Rectal smooth muscle tissue (tissue), 1 donor: ENCODE data around the gene TMEM95.

Source experiments
- H3K27ac ChIP-seq: one replicate; pipeline ENCODE4 v1.7.0; 2013; ENCODE audit warnings: low read depth, low read length, inconsistent platforms
- H3K27me3 ChIP-seq: one replicate; pipeline ENCODE4 v1.7.0; 2013; ENCODE audit warnings: low read length; ENCODE audit not compliant: control insufficient read depth, insufficient read depth
- H3K36me3 ChIP-seq: one replicate; pipeline ENCODE4 v1.7.0; 2013; ENCODE audit warnings: low read length; ENCODE audit not compliant: control insufficient read depth, insufficient read depth
- H3K4me1 ChIP-seq: one replicate; pipeline ENCODE4 v1.7.0; 2013; ENCODE audit warnings: low read length; ENCODE audit not compliant: control insufficient read depth, insufficient read depth
- H3K4me3 ChIP-seq: one replicate; pipeline ENCODE4 v1.7.0; 2013; ENCODE audit warnings: low read length
- H3K9ac ChIP-seq: one replicate; pipeline ENCODE4 v1.7.0; 2013; ENCODE audit warnings: low read length

TMEM95 gene

GRCh38 chr17:7380321-7380720, 25.4 kb downstream of the TMEM95 start:
- H3K4me1 ChIP-seq, result peaks cover 13% of the 10 kb centered on the region
- H3K36me3 ChIP-seq, result no peaks in the 10 kb centered on the region
- no peaks in the 10 kb centered on the region for H3K27me3 ChIP-seq
- peak overlapping the region; percentile 12 for H3K27ac ChIP-seq
- H3K9ac ChIP-seq, result peak overlapping the region; percentile 10
- H3K4me3 ChIP-seq, result peak overlapping the region; percentile 75

DNA sequence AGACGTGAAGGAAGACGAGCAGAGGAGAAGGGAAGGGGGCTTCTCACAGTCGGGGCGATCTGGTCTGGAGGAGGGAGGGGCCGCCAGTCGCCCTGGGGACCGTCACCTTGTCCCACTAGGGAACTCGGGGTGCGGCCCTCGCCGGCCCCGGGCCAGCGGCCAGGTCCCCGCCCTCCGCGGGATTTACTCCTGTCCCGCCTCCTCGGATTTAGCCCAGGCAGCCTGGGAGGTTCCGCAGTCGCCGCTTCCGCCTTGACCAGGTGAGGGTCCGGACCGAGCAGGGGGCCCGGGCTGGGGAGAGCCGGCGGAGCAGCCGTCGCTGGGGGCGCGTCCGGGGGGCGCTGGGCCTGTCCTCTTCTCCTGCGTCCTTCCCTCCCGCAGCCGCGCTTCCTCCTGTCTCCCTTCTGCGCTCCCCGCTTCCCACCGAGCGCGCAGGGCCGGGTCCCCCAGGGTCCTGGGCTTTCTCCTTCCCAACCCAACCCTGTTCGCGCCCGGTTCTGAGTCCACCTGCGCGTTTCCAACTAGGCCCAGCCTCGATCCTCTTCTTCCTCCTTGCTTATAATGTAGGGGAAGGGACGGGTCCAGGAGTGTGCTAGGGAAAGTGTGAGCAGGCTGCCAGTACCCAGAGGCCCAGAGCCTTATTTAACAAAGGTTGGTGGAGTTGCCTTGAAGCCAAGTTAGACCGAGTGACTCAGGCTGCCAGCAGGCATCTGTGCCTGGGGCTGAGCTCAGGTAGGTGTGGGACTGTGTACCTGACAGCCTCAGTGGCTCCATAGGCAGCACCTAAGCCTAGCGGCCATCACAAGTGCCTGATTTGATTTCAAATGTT, 26.1 kb downstream of the TMEM95 start, which contains the start of gene TNK1:
Gene TNK1, plus strand, starts transcription at position 235 of the 829 bp plus-strand sequence. CDS start 1,838 bp downstream, outside the sequence.
- Histone ChIP-seq H3K27ac (peak within 1 kb of the TSS; percentile 12), H3K27me3 (no peaks in the 10 kb centered on the region), H3K9ac (peak within 1 kb of the TSS; percentile 13), H3K4me3 (peak within 1 kb of the TSS; percentile 75), H3K36me3 (no peaks in the 10 kb centered on the region), H3K4me1 (peaks cover 13% of the 10 kb centered on the region)

DNA sequence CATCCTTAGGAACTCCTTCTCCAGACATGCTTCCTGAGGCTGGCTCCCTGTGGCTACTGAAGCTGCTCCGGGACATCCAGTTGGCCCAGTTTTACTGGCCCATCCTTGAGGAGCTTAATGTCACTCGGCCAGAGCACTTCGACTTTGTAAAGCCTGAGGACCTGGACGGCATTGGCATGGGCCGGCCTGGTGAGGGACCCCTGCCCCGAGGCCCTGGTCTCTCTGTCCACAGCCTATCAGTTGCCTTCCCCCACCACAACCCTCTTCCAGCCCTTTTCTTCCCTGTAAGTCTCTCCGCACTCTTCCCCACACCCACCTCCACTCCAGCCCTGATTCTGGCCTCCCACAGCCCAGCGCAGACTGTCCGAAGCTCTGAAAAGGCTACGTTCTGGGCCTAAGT, 27.9 kb downstream of the TMEM95 start:
- Histone ChIP-seq H3K4me3 (no peak overlapping the region), H3K27ac (no peak overlapping the region), H3K27me3 (no peaks in the 10 kb centered on the region), H3K4me1 (peaks cover 13% of the 10 kb centered on the region), H3K9ac (no peak overlapping the region), H3K36me3 (no peaks in the 10 kb centered on the region)

- H3K9ac ChIP-seq, result no peak overlapping the region
- no peaks in the 10 kb centered on the region for H3K27me3 ChIP-seq
- H3K27ac ChIP-seq, result no peak overlapping the region
Observed at GRCh38 chr17:7383371-7383741, 28.4 kb downstream of the TMEM95 start.

GRCh38 chr17:7383742-7384488, 29.0 kb downstream of the TMEM95 start:
- no peak overlapping the region for H3K27ac ChIP-seq
- no peak overlapping the region for H3K9ac ChIP-seq
- H3K27me3 ChIP-seq, result no peaks in the 10 kb centered on the region
- peaks cover under 1% of the 10 kb centered on the region for H3K36me3 ChIP-seq
- peak overlapping the region; percentile 49 for H3K4me3 ChIP-seq
- H3K4me1 ChIP-seq, result peaks cover 13% of the 10 kb centered on the region

More at GRCh38 chr17:7383371-7383741, 28.4 kb downstream of the TMEM95 start:
- Histone ChIP-seq H3K4me3 (peak overlapping the region; percentile 49), H3K4me1 (peaks cover 13% of the 10 kb centered on the region), H3K36me3 (no peaks in the 10 kb centered on the region)

DNA sequence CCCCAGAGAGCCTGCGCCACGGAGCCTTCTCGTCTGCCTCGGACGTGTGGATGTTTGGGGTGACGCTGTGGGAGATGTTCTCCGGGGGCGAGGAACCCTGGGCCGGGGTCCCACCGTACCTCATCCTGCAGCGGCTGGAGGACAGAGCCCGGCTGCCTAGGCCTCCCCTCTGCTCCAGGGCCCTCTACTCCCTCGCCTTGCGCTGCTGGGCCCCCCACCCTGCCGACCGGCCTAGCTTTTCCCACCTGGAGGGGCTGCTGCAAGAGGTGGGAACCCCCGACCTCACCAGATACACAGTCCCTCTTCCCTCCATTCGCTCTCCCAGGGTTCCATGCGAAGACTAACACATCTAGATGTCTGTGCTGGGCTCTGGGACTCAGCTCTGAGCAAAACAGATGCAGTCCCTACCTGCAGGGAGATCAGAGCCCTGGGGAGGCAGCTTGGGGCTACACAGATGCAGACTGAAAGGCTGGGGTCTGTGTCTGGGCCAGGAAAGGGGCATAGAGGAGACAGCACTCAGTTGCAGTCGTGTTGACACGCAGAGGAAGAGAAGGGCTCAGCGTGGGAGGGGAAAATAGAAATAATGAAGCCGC, 29.6 kb downstream of the TMEM95 start:
- Histone ChIP-seq H3K4me3 (peak overlapping the region; percentile 49), H3K9ac (no peak overlapping the region), H3K27me3 (no peaks in the 10 kb centered on the region), H3K36me3 (peaks cover 5% of the 10 kb centered on the region), H3K27ac (no peak overlapping the region), H3K4me1 (peaks cover 13% of the 10 kb centered on the region)

- H3K4me1 ChIP-seq, result peaks cover under 1% of the 10 kb centered on the region
- H3K4me3 ChIP-seq, result no peak overlapping the region
- no peak overlapping the region for H3K9ac ChIP-seq
- H3K27ac ChIP-seq, result no peak overlapping the region
- no peaks in the 10 kb centered on the region for H3K27me3 ChIP-seq
- peaks cover 10% of the 10 kb centered on the region for H3K36me3 ChIP-seq
Observed at GRCh38 chr17:7388856-7389255, 33.9 kb downstream of the TMEM95 start.

DNA sequence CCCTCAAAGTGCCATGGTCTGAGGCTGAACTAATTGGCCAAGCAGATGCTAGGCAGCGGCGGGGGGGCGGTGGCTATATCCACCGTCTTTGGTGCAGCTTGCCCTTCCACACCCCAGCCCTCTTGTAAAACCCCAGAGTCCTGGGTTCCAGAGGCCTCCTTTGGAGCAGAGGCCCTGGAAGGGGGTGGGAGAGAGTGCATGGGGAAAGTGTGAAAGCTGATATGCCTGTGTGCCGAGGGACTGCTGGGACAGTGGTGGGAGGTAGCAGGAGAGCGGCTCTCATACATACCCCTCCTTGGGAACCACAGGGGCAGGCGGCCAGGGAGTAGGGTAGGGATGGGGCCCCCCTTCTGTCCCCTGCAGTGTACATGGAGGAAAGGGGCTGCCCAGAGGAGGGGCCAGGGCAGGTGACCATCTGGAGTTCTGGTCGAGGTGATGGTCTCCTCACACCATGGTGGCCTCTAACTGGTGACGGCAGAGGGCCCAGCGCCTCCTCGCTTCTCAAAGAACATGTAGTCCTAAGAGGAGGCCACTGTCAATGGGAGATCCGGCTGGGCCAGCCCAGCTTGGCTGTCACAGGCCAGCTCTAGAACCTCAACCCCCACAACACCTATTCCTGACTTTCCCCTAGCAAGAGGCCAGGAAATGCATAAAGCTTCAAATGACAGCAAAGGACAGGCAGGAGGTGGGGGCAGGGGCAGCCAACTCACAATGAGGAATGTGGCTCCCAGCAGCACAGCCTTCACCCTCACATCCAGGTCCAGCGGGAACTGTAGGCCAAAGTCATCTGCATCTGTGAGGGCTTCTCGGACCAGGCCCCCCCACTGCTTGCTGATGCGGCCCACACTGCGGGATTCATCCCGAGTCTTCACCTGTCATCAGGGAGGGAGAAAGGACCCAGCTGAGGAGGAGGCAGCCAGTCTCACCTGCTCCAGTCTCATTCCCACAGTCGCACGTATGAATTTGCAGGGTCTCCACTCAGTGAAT, 35.3 kb downstream of the TMEM95 start:
- H3K4me1 ChIP-seq, result no peaks in the 10 kb centered on the region
- no peak overlapping the region for H3K27ac ChIP-seq
- peaks cover 10% of the 10 kb centered on the region for H3K36me3 ChIP-seq
- H3K27me3 ChIP-seq, result no peaks in the 10 kb centered on the region
- H3K4me3 ChIP-seq, result no peak overlapping the region
- H3K9ac ChIP-seq, result no peak overlapping the region

DNA sequence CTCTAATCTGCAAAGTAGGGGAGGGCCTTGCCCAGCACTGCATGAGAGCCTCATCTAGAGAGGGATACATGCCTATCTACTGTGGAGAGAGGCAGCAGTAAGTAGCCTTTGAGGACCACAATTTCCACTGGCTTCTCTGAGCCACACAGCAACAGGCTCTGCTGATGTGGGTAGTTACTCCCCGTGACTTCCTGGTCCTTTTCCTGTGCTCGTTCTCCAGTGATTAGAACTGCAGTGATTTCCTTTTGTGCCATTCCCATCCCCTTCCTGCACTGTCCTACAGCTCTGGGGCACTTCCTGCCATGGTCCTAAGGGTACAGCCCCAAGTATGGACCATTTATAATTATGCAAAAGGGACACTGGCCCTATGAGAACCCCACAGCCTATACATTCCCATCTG, 36.4 kb downstream of the TMEM95 start:
- no peaks in the 10 kb centered on the region for H3K27me3 ChIP-seq
- H3K9ac ChIP-seq, result no peak overlapping the region
- H3K4me1 ChIP-seq, result no peaks in the 10 kb centered on the region
- peaks cover 10% of the 10 kb centered on the region for H3K36me3 ChIP-seq
- no peak overlapping the region for H3K27ac ChIP-seq
- H3K4me3 ChIP-seq, result no peak overlapping the region

DNA sequence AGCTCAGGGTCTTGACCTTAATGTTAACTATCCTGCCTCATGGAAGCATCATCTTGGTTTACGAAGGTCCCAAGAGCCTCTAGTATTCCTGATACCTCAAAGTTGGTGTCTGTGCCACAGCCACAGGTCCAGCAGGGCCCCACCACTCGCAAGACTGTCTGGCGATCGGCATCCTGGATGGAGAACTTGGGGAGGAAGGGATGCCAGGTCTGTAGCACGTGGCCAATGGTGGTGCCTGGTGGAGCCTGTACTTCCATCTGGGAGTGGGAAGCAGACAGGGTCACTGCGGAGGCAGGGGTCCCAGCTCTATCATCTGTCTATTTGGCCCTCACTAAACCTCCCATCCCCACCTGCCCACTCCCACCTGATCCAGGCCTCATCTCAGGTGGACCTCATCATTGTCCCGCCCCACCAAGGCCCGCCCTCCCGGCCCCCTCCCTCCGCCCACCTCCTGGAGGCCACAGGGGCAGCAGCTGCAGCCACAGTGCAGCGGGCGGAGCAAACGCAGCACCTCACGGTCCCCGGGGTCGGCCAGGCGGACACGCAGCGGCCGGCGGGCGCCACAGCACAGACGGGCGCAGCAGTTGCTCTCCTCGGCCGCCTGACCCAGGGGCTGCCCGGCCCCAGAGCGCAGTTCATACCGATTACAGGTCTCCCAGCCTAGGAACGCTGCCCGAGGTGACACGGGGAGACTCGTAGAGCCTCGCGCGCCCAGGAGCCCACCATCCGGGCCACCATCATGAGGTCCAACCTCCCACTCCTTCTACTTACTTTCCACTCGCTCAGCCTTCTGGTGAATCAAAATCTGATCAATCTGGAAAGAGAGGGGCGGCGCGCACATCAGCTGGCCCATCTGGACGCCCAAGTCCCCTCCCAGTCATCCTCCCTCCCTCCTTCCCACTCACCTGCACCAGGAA, 38.0 kb downstream of the TMEM95 start:
- Histone ChIP-seq H3K9ac (no peak overlapping the region), H3K27ac (no peak overlapping the region), H3K27me3 (no peaks in the 10 kb centered on the region), H3K4me3 (peak overlapping the region; percentile 83), H3K36me3 (peaks cover 10% of the 10 kb centered on the region), H3K4me1 (no peaks in the 10 kb centered on the region)
